ENCODE results near the gene NHEJ1. TPM values are rescaled to one million over a fixed set of nuclear protein-coding genes. Genes with fewer than 3 reads are reported as not detected.

The NHEJ1 gene
- total and polyA plus RNA-seq, 5 experiments from 2014 or later = 16.6 to 29.1 (median 20.1) TPM

DNA sequence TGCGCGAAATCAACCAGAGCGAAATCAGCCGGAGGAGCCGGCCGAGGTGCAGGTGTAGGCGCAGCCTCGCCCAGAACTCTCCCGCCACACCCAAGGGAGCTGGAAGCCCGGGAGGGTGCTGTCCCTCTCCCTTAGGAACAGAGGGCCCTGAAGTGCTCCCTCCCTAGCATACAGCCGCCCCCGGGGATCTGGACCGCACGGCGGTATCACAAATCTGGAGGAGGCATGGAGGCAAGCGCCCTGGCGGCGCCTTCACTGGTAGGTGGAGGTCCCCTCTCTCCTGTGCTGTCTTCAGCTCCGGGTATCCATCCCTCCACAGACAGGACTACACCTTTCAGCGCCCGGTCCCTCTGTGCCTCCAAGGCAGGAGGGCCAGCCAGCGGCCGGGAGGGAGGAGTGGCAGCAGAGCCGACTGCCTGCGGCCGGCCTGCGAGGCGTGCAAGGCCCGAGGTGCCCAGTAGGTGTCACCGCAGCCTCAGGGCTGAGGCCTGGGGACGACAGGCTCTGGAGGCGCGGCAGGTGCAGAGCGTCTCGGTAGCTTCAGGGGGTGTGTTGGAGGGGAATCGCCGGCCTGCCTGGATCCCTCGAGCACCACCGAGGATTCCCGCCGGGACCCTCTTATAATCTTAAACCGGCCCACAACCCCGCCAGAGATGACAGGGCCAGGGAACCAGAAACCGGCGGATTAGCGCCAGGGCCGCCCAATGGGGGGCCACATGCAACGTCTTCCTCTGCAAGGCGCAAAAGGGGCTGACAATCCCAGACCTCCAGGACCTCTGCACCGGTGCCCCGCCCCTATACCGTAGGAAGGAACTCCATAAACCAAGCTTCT is 102.7 kb downstream of the NHEJ1 start:
- H3K4me3 Mint-ChIP-seq = peak overlapping the region in 9 of 10 donors; percentile 49 to 80 (median 67)
- peak overlapping the region in 1 of 10 donors; percentile 65 for H3K27ac Mint-ChIP-seq
- peaks cover 0 to 4% (median 0%) of the 10 kb centered on the region in 3 donors for H3K36me3 Mint-ChIP-seq
- H3K4me1 Mint-ChIP-seq = peaks cover 15 to 28% (median 20%) of the 10 kb centered on the region in 4 donors
- H3K27me3 Mint-ChIP-seq = peaks cover 35 to 85% (median 48%) of the 10 kb centered on the region in 5 donors
- no peaks in the 10 kb centered on the region for H3K9me3 Mint-ChIP-seq
- ATAC-seq (peak; percentile 90 to 96), DNase-seq (peak; percentile 56 to 82 (median 73))
- POLR2A ChIA-PET = interaction anchor here (0.9 to 1.0 kb wide), 2 partner anchors 96 to 237 kb away, joined by 3 read pairs; no protein-coding TSS in a partner anchor

DNA sequence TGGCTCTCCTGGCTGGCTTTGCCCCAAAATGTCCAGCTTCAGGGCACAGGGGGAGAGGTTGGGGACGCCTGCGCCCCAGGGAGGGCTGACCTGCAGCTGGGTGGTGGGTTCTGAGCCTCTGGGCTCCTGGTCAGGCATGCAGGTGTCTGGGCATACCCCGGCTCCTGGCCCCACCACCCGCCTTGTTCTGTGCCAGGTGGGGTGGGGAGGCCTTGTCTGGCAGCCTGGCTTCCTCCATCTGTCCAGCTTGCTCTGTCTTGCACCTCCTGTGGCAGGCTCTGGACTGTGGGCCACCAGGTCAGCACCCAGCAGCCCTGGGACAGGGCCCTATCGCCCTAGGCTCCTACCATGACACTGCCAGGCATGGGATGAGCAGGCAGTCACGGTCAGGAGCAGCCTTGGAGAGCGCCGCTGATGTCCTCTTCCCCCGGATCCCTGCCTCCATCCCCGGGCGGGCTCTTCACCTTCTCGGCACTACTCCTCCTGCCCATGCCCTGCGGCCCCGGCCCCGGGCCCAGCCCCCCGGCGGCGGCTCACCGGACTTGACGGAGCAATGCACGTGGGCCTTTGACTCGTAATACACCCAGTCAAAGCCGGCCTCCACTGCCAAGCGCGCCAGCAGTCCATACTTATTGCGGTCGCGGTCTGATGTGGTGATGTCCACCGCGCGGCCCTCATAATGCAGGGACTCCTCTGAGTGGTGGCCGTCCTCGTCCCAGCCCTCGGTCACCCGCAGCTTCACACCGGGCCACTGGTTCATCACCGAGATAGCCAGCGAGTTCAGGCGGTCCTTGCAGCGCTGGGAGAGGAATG is 103.5 kb downstream of the NHEJ1 start:
- peak overlapping the region in 3 of 10 donors; percentile 4 to 78 (median 70) for H3K4me3 Mint-ChIP-seq

DNA sequence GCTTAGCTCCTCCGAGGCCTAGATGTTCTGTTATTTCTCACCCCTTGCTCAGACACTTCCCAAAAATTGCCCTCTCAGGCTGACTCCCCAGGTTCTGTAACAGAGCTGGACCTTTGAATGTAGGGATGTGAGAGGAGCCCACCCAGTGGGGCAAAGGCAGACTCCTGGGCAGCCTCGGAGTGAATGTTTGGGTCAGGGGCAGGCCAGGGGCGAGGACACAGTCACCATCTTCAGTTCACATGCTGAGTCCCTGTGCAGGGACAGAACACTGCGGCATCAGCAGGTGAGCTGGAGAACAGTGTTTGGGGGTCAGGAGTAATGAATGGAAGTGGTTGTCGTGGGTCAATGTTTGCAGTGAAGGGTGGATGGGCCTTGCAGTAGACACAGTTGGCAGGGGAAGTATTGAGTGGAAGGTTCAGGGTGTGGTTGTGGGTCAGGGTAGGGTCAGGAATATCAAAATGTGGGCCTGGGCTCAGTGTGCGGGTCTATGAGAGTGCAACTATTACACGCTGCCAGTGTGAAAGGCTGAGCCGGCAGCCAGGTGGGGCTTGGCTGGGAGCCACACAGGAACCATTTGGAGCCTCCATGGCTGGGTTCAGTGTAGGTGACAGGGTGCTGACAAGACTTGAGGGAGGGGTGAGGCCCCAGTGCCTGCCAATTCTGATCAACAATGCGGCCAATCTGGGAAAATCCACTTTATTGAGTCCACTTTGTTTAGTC is 104.3 kb downstream of the NHEJ1 start:
- Mint-ChIP-seq H3K27ac (no peak overlapping the region), H3K4me3 (peak overlapping the region in 3 of 10 donors; percentile 0 to 20 (median 2)), H3K4me1 (peaks cover 13 to 25% (median 18%) of the 10 kb centered on the region in 4 donors), H3K36me3 (peaks cover 0 to 4% (median 0%) of the 10 kb centered on the region in 3 donors), H3K27me3 (peaks cover 25 to 81% (median 42%) of the 10 kb centered on the region in 5 donors), H3K9me3 (no peaks in the 10 kb centered on the region)
- POLR2A ChIA-PET = no interaction called here
- no peak for ATAC-seq
- no peak for DNase-seq

More for the DNA sequence above, 103.5 kb downstream of the NHEJ1 start:
- H3K4me1 Mint-ChIP-seq = peaks cover 12 to 28% (median 20%) of the 10 kb centered on the region in 4 donors
- no peak for DNase-seq
- no peak for ATAC-seq
- H3K9me3 Mint-ChIP-seq = no peaks in the 10 kb centered on the region
- H3K27me3 Mint-ChIP-seq = peaks cover 31 to 82% (median 47%) of the 10 kb centered on the region in 5 donors
- H3K27ac Mint-ChIP-seq = no peak overlapping the region
- POLR2A ChIA-PET = interaction anchor here (0.9 kb wide), 1 partner anchor 238 kb away, joined by 3 read pairs; no protein-coding TSS in a partner anchor
- peaks cover 0 to 4% (median 0%) of the 10 kb centered on the region in 3 donors for H3K36me3 Mint-ChIP-seq

DNA sequence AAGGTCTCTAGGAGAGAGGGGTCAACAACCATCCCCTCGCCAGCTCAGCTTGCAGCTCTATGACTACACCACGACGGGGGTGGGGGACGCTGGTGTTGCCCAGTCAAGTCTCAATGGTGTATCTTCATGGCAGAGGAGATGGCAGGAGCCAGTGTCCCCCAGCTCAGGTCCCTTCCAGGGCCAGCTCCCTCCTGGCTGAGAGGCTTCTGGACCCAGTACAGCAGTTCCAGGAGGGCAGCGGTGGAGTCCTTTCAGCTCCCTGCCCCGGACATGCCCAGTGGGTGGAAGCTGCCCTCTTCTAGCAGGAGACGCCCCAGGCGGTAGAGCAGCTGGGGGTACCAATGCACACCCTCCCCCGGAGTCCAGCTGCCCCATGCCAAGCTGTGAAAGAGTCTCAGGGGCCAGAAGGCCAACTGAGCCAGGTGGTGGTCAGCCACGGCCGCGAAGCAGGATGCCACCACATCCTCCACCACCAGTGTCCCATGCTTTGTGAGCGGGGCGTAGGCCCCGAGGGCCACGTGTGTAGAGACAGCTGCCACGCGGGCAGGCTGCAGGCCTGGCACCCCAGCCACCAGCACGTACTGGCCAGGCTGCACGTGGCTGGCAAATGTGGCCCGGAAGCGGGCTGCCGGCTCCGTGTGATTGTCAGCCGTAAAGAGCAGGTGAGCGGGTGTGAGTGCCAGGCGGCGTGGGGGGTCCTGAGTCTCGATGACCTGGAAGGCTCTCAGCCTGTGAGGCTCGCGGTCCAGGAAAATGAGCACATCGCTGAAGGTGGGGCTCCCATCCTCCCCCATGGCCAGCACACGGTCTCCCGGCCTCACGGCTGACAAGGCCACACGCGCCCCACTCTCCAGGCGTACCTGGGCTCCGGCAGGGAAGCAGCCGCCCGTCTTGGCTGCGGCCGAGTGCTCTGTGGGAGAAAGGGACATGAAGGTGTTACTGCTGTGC is 105.4 kb downstream of the NHEJ1 start:
- POLR2A ChIA-PET = no interaction called here
- Mint-ChIP-seq H3K36me3 (peaks cover 0 to 4% (median 0%) of the 10 kb centered on the region in 3 donors), H3K27ac (no peak overlapping the region), H3K9me3 (no peaks in the 10 kb centered on the region), H3K4me1 (peaks cover 14 to 23% (median 16%) of the 10 kb centered on the region in 4 donors), H3K4me3 (no peak overlapping the region), H3K27me3 (peaks cover 33 to 89% (median 51%) of the 10 kb centered on the region in 5 donors)
- no peak for DNase-seq
- no peak for ATAC-seq

DNA sequence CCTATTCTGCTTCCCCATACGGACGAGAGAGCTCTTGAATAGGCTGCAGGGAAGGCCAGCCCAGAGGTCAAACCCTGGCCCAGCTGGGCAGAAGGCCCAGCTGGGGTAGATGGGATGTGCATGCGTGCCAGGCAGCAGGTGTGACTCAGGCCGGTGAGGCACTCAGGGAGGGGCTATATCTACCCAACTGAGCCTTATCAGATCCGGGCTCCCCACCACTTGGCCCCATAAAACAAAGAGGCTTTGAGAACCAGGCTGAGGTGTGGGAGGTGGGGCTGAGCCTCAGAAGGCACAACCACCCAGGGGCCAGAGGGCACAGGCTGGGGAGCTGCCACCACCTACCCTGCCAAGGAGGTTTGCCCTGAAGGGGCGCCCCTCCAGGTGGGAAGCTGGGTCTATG is 111.3 kb downstream of the NHEJ1 start:
- POLR2A ChIA-PET = no interaction called here
- no peak for DNase-seq
- Mint-ChIP-seq H3K27me3 (peaks cover 47 to 92% (median 59%) of the 10 kb centered on the region in 5 donors), H3K4me1 (peaks cover 0 to 4% (median 0%) of the 10 kb centered on the region in 4 donors), H3K36me3 (no peaks in the 10 kb centered on the region), H3K27ac (peak overlapping the region in 1 of 10 donors; percentile 80), H3K9me3 (peaks cover 0 to 4% (median 0%) of the 10 kb centered on the region in 9 donors), H3K4me3 (no peak overlapping the region)
- ATAC-seq = no peak

DNA sequence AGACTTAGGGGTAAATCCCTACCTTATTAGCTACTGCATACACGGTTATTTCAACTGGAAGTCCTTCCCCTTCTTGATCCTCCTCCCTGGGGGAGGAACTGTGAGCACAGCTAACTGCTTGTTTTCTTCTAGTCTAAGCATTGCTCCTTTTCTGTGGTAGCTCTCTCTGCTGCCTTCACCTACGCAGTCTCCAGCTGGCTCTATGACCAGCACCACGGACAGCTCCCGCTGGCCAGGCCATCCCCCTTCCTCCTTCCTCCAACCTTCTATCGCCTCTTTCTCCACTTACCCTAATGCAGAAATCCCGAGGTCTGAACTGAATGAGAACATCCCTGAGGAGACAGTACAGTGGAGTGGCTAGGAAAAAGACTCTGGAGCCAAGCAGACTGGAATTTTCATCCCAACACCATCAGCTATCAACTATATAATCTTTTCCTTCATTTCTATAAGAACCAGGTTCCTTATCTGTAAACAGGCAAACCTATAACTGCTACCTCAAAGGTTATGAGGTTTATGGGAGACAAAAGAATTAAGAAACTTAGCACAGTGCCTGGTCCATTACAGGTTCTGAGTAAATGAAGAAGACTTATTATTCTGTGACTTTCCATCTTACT is 114.6 kb downstream of the NHEJ1 start:
- no peak for DNase-seq
- POLR2A ChIA-PET = no interaction called here
- peaks cover 0 to 4% (median 0%) of the 10 kb centered on the region in 9 donors for H3K9me3 Mint-ChIP-seq
- H3K36me3 Mint-ChIP-seq = peaks cover 0 to 2% (median 0%) of the 10 kb centered on the region in 3 donors
- no peak overlapping the region for H3K27ac Mint-ChIP-seq
- H3K4me3 Mint-ChIP-seq = no peak overlapping the region
- no peak for ATAC-seq
- H3K4me1 Mint-ChIP-seq = peaks cover 7 to 12% (median 10%) of the 10 kb centered on the region in 4 donors
- H3K27me3 Mint-ChIP-seq = peaks cover 54 to 97% (median 78%) of the 10 kb centered on the region in 5 donors

DNA sequence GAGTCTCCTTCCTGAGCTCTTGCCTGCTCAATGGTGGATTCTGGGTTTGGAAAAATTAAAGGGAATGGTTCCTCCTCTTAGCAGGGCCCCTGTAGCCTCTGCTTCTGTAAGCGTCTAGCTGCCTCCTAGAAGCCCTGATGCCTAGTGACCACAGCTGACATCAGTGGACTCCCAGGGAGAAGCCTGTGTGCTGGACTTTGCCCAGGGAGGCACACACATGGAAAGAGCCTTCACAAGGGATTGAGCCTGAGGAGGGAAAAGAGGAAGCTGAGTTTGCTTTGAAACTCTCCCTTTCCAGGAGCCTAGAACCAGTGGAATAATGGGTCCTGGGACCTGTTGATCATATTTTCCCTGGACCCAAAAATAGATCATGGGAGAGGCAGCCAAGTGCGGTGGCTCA is 117.9 kb downstream of the NHEJ1 start:
- Mint-ChIP-seq H3K27me3 (peaks cover 46 to 97% (median 71%) of the 10 kb centered on the region in 5 donors), H3K9me3 (peaks cover 0 to 4% (median 0%) of the 10 kb centered on the region in 9 donors), H3K4me3 (no peak overlapping the region), H3K4me1 (peaks cover 8 to 15% (median 11%) of the 10 kb centered on the region in 4 donors), H3K27ac (peak overlapping the region in 1 of 10 donors; percentile 37), H3K36me3 (peaks cover 0 to 2% (median 0%) of the 10 kb centered on the region in 3 donors)
- DNase-seq (no peak), ATAC-seq (no peak)
- POLR2A ChIA-PET = no interaction called here

DNA sequence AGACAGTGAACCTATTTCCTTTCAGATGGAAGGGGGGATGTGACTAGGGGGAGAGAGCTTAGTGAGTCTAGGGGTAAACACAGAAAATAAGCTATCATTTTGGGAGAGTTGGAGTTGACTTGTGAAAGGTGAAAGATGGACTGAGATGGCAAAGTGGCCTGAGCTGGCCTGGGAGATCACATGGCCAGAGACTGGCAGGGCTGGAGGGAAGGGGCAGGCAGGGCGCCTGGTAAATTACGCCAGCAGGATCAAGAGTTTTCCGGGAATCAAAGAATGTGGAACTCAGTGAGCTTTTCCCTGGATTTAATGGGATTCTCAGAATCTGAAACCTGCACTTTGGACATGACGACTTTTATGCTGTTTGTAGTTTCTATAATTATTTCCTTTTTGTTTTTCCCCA is 118.5 kb downstream of the NHEJ1 start:
- peaks cover 8 to 15% (median 11%) of the 10 kb centered on the region in 4 donors for H3K4me1 Mint-ChIP-seq
- H3K4me3 Mint-ChIP-seq = peak overlapping the region in 1 of 10 donors; percentile 79
- H3K36me3 Mint-ChIP-seq = peaks cover 0 to 2% (median 0%) of the 10 kb centered on the region in 3 donors
- H3K27me3 Mint-ChIP-seq = peaks cover 42 to 97% (median 73%) of the 10 kb centered on the region in 5 donors
- no peak for ATAC-seq
- no peak for DNase-seq
- peak overlapping the region in 1 of 10 donors; percentile 87 for H3K27ac Mint-ChIP-seq
- POLR2A ChIA-PET = no interaction called here
- H3K9me3 Mint-ChIP-seq = peaks cover 0 to 4% (median 0%) of the 10 kb centered on the region in 9 donors

DNA sequence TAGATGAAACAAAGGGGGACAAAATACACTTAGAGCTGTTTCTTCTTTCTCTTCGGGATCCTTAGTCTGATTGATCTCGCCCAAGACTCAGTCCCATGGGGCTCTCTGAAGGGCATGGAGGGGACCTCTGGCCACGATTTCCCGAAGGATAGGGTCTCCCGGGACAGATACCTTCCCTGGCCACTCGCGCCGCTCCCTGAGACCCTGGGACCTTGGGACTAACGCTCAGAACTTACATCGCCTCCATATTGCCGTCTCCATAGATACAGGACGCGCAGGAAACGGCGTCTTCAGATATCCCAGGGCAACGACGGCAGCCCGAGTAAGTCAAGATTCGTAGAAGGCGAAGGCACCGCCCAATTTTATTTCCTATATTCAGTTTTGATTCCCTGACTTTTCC is 119.4 kb downstream of the NHEJ1 start, which contains the start of gene CFAP65:
Gene CFAP65 (minus strand): TSS at position 265 of the 400 bp plus-strand sequence. CDS start 2,468 bp downstream, outside the sequence.
- Mint-ChIP-seq H3K4me3 (peak within 1 kb of the TSS; percentile 43 to 82 (median 77)), H3K27ac (peak within 1 kb of the TSS in 1 of 10 donors; percentile 87), H3K9me3 (peaks cover 0 to 4% (median 0%) of the 10 kb centered on the region in 9 donors), H3K36me3 (peaks cover 0 to 2% (median 0%) of the 10 kb centered on the region in 3 donors), H3K27me3 (peaks cover 36 to 97% (median 70%) of the 10 kb centered on the region in 5 donors), H3K4me1 (peaks cover 8 to 15% (median 11%) of the 10 kb centered on the region in 4 donors)
- POLR2A ChIA-PET = no interaction called here
- DNase-seq = peak in 4 of 10 donors; percentile 38 to 67 (median 42)
- peak; percentile 44 to 59 for ATAC-seq

DNA sequence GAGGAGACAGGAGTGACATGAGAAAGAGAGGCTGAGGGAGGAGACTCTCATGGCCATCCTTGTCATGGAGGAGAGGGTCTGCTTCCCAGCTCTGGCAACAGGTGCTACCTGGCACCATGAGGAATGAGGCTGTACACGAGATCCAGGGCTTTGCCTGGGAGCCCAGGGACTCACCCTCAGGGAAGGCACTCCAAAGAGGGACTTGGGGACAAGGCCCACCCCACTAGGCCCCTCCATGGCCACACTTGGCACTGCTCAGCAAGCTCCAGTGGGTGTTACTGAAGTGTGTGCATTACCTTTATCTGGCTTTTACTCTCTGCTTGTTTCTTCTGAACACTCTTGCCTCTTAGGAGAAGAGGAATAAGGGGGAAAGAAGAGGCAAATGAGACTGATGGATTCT is 122.0 kb downstream of the NHEJ1 start:
- H3K27ac Mint-ChIP-seq = no peak overlapping the region
- H3K4me3 Mint-ChIP-seq = no peak overlapping the region
- peaks cover 0 to 3% (median 0%) of the 10 kb centered on the region in 9 donors for H3K9me3 Mint-ChIP-seq
- H3K27me3 Mint-ChIP-seq = peaks cover 30 to 99% (median 69%) of the 10 kb centered on the region in 5 donors
- POLR2A ChIA-PET = no interaction called here
- ATAC-seq = no peak
- DNase-seq = peak in 1 of 10 donors; percentile 54
- H3K36me3 Mint-ChIP-seq = peaks cover 0 to 2% (median 0%) of the 10 kb centered on the region in 3 donors
- H3K4me1 Mint-ChIP-seq = peaks cover 8 to 15% (median 11%) of the 10 kb centered on the region in 4 donors

Data from naive thymus-derived CD8-positive, alpha-beta T cell (primary cell).